H1 (cell line): ENCODE measurements around the gene NUMB. TPM values are rescaled to one million over a fixed set of nuclear protein-coding genes. Genes with fewer than 3 reads are reported as not detected.
A peak's percentile ranks its signal among the peaks of the same experiment; 100 is the strongest.

Experiments used
- CTCF ChIA-PET: fragments of 300-600 bp; sonication (Branson Sonifier 250); formaldehyde crosslinking; loops from one replicate; lab custom pipeline; 2021; ENCODE audit not compliant: partially characterized antibody; lab: Charles Lee
- POLR2A ChIA-PET: fragments of 300-600 bp; sonication (Branson Sonifier 250); formaldehyde crosslinking; loops from one replicate; lab custom pipeline; 2021; ENCODE audit warnings: inconsistent platforms; ENCODE audit not compliant: partially characterized antibody; lab: Charles Lee
- DNase-seq, 2 experiments: peaks; one replicate each; pipeline versions ENCODE4 v3.0.0 to v3.0.0-alpha.2; 2010 to 2022; ENCODE audit warnings: low spot score in 2 of 2, low read depth in 1 of 2, mixed read lengths in 1 of 2
- FAIRE-seq: peaks from 2 replicates; lab custom pipeline; 2011; peaks lifted over from hg19 to GRCh38; lab: Jason Lieb, UNC
- H2AFZ ChIP-seq: 2 replicates; pipeline ENCODE4 v1.8.1; 2012; ENCODE audit warnings: low read length, inconsistent platforms
- H2AK5ac ChIP-seq: 2 replicates; pipeline ENCODE4 v1.6.1; 2013; ENCODE audit warnings: low read depth, low read length
- H2BK120ac ChIP-seq: replicated peaks from 2 replicates; pipeline ENCODE3; 2013; ENCODE audit warnings: low read depth, low read length, inconsistent platforms
- H2BK12ac ChIP-seq: 2 replicates; pipeline ENCODE4 v1.6.1; 2013; ENCODE audit warnings: low read depth, low read length
- H2BK15ac ChIP-seq: 2 replicates; pipeline ENCODE4 v1.6.1; 2013; ENCODE audit warnings: low read length
- H2BK20ac ChIP-seq: 2 replicates; pipeline ENCODE4 v1.6.1; 2013; ENCODE audit warnings: low read length
- H2BK5ac ChIP-seq: 2 replicates; pipeline ENCODE4 v1.6.1; 2013; ENCODE audit warnings: low read depth, low read length
- H3K14ac ChIP-seq: 2 replicates; pipeline ENCODE4 v1.6.1; 2013; ENCODE audit warnings: inconsistent platforms; ENCODE audit not compliant: insufficient read length
- H3K18ac ChIP-seq: 2 replicates; pipeline ENCODE4 v1.6.1; 2013; ENCODE audit warnings: low read length; ENCODE audit errors: extremely low read depth
- H3K23ac ChIP-seq: 2 replicates; pipeline ENCODE4 v1.6.1; 2013; ENCODE audit warnings: inconsistent platforms; ENCODE audit not compliant: insufficient read length
- H3K23me2 ChIP-seq: 2 replicates; pipeline ENCODE4 v1.6.1; 2013; ENCODE audit warnings: low read depth, low read length
- H3K27ac ChIP-seq: 2 replicates; pipeline ENCODE4 v1.6.1; 2011; ENCODE audit warnings: low read depth, low read length, inconsistent platforms
- H3K27me3 ChIP-seq, 4 experiments: replicated peaks in 1 of 4; 1 replicate in 1 of 4; 2 replicates in 3 of 4; pipeline versions ENCODE4 v1.6.1 to v1.8.1; 2011 to 2013; ENCODE audit warnings: low read length in 3 of 4, mild to moderate bottlenecking in 3 of 4, inconsistent platforms in 2 of 4, mixed read lengths in 2 of 4, moderate library complexity in 1 of 4; ENCODE audit not compliant: control insufficient read depth in 3 of 4, insufficient read depth in 3 of 4; ENCODE audit errors: extremely low read depth in 1 of 4
- H3K36me3 ChIP-seq, 4 experiments: 2 replicates each; pipeline versions ENCODE4 v1.6.1 to v1.8.1; 2011 to 2013; ENCODE audit warnings: mild to moderate bottlenecking in 4 of 4, low read length in 3 of 4, moderate library complexity in 2 of 4, control low read depth in 1 of 4, inconsistent platforms in 1 of 4; ENCODE audit not compliant: insufficient read depth in 4 of 4, control insufficient read depth in 2 of 4
- H3K4ac ChIP-seq: replicated peaks from 2 replicates; pipeline ENCODE3; 2013; ENCODE audit warnings: low read length, low read depth, mixed read lengths, inconsistent platforms; ENCODE audit not compliant: insufficient read length
- H3K4me1 ChIP-seq, 4 experiments: replicated peaks in 1 of 4; 1 replicate in 1 of 4; 2 replicates in 3 of 4; pipeline versions ENCODE4 v1.6.1 to v1.8.1; 2011 to 2013; ENCODE audit warnings: low read length in 3 of 4, inconsistent platforms in 2 of 4, mixed read lengths in 1 of 4; ENCODE audit not compliant: insufficient read depth in 4 of 4, control insufficient read depth in 3 of 4
- H3K4me2 ChIP-seq, 2 experiments: 2 replicates each; pipeline versions ENCODE4 v1.6.1 to v1.8.1; 2011 to 2013; ENCODE audit warnings: low read depth in 2 of 2, low read length in 2 of 2, control low read depth in 1 of 2, inconsistent platforms in 1 of 2, mild to moderate bottlenecking in 1 of 2; ENCODE audit not compliant: insufficient read depth in 1 of 2
- H3K4me3 ChIP-seq, 4 experiments: fragments of 200-600, 300-600 bp in 1 of 4; sonication (generic), shearing (Covaris generic), sonication (Bioruptor Twin) in 1 of 4; 2 replicates each; pipeline versions ENCODE4 v1.5.1 to v1.8.1; 2011 to 2016; ENCODE audit warnings: low read length in 4 of 4, low read depth in 3 of 4, control low read depth in 2 of 4, inconsistent platforms in 2 of 4, mild to moderate bottlenecking in 2 of 4, mixed read lengths in 1 of 4, moderate library complexity in 1 of 4; ENCODE audit not compliant: insufficient read depth in 2 of 4; ENCODE audit errors: extremely low read depth in 1 of 4
- H3K56ac ChIP-seq: replicated peaks from 2 replicates; pipeline ENCODE3; 2013; ENCODE audit warnings: low read depth, mild to moderate bottlenecking, mixed read lengths, low read length, inconsistent platforms; ENCODE audit not compliant: insufficient read length
- H3K79me1 ChIP-seq: 2 replicates; pipeline ENCODE4 v1.6.1; 2013; ENCODE audit warnings: low read depth, low read length, control low read depth
- H3K79me2 ChIP-seq, 2 experiments: 2 replicates each; pipeline versions ENCODE4 v1.6.1 to v1.8.1; 2012 to 2013; ENCODE audit warnings: low read length in 2 of 2, mild to moderate bottlenecking in 2 of 2, inconsistent platforms in 1 of 2; ENCODE audit not compliant: insufficient read depth in 2 of 2, control insufficient read depth in 1 of 2
- H3K9ac ChIP-seq, 4 experiments: replicated peaks in 1 of 4; 1 replicate in 1 of 4; 2 replicates in 3 of 4; pipeline versions ENCODE4 v1.6.1 to v1.8.1; 2011 to 2013; ENCODE audit warnings: low read depth in 3 of 4, low read length in 3 of 4, control low read depth in 2 of 4, mild to moderate bottlenecking in 2 of 4, moderate library complexity in 2 of 4, inconsistent platforms in 1 of 4; ENCODE audit errors: extremely low read depth in 1 of 4
- H3K9me3 ChIP-seq, 2 experiments: 2 replicates each; pipeline versions ENCODE4 v1.6.1 to v1.8.1; 2012 to 2013; ENCODE audit warnings: mild to moderate bottlenecking in 2 of 2, moderate library complexity in 2 of 2, control low read depth in 1 of 2, inconsistent platforms in 1 of 2, low read depth in 1 of 2, low read length in 1 of 2, mixed read lengths in 1 of 2; ENCODE audit not compliant: insufficient read depth in 2 of 2
- H4K20me1 ChIP-seq, 2 experiments: replicated peaks in 1 of 2; 2 replicates each; pipeline versions ENCODE3 to v1.8.1; 2011 to 2013; ENCODE audit warnings: inconsistent platforms in 2 of 2, low read length in 2 of 2, mild to moderate bottlenecking in 1 of 2; ENCODE audit not compliant: insufficient read depth in 2 of 2, control insufficient read depth in 1 of 2
- H4K5ac ChIP-seq: 2 replicates; pipeline ENCODE4 v1.6.1; 2013; ENCODE audit warnings: low read length, low read depth, mixed read lengths, inconsistent platforms; ENCODE audit not compliant: insufficient read length
- H4K8ac ChIP-seq: 2 replicates; pipeline ENCODE4 v1.8.0; 2013; ENCODE audit warnings: mild to moderate bottlenecking, moderate library complexity, low read length, inconsistent platforms; ENCODE audit not compliant: insufficient read depth; ENCODE audit errors: extremely low read depth
- H4K91ac ChIP-seq: replicated peaks from 2 replicates; pipeline ENCODE3; 2013; ENCODE audit warnings: low read length, mixed read lengths, inconsistent platforms; ENCODE audit not compliant: insufficient read length
- CTCF ChIP-seq, 3 experiments: IDR thresholded peaks; 1 replicate in 2 of 3; 2 replicates in 1 of 3; pipeline versions ENCODE4 v1.5.1 to v1.6.1; 2011; ENCODE audit warnings: low read length in 3 of 3, mild to moderate bottlenecking in 3 of 3, inconsistent platforms in 2 of 3, low read depth in 1 of 3, moderate library complexity in 1 of 3; ENCODE audit not compliant: insufficient read depth in 1 of 3; ENCODE audit errors: control extremely low read depth in 1 of 3
- TEAD4 ChIP-seq: IDR thresholded peaks from 2 replicates; pipeline ENCODE4 v1.6.1; 2012; ENCODE audit warnings: low read depth, low read length, inconsistent platforms, mixed read lengths
- WGBS, 2 experiments: shearing (Covaris generic) in 1 of 2; methylation state at CpG; one replicate each; pipeline versions ENCODE4 v1.1.6 to v1.1.7; 2013 to 2015; ENCODE audit warnings: low lambda C conversion rate in 2 of 2, mixed read lengths in 2 of 2, inconsistent platforms in 1 of 2, low coverage in 1 of 2, missing lambda C conversion rate in 1 of 2; ENCODE audit not compliant: insufficient replicate concordance in 2 of 2, insufficient coverage in 1 of 2, insufficient read length in 1 of 2; ENCODE audit errors: extremely low coverage in 1 of 2, missing lambda C conversion rate in 1 of 2; 5-methylcytosine and 5-hydroxymethylcytosine counted together
- polyA plus RNA-seq, 7 experiments: library from polyadenylated mRNA; depleted of rRNA in 3 of 7; stranded (reverse) in 5 of 7; unstranded in 2 of 7; fragments of >200 nt in 5 of 7; fragments of 200-250 nt in 2 of 7; gene quantifications; 1 replicate in 5 of 7; 2 replicates in 1 of 7; 4 replicates in 1 of 7; pipeline versions ENCODE4 v1.2.1 to v1.2.3, GENCODE V29; 2011 to 2013; ENCODE audit warnings: missing spikeins in 2 of 7, mixed read lengths in 2 of 7
- total RNA-seq: library from RNA; stranded (reverse); fragmentation: NEBNext Ultra II Directional; extraction: Animal tissue kit (Norgen Biotek cat#: 25700); gene quantifications from 2 replicates; pipeline ENCODE4 v1.2.1, GENCODE V29; 2021

Gene NUMB
- total and polyA plus RNA-seq, 2 of the 8 experiments (the other 6 are each of a cell fraction or from before 2014, with no cell fraction given) = 54.3 to 78.1 TPM

DNA sequence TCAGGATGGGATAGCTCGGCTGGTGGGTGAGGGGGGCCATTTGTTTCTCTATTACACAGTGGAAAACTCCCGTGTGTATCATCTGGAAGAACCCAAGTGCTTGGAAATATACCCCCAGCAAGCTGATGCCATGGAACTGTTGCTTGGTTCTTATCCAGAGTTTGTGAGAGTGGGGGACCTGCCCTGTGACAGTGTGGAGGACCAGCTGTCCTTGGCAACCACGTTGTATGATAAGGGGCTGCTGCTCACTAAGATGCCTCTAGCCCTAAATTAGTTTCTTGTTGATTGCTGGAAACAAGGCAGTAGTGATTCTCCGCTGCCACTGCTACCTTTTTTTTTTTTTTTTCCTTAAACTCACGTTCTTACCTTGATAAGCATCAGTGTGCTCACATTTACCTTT is 34.3 kb upstream of the NUMB start:
- Histone ChIP-seq H3K18ac (no peak overlapping the region; the same call in 1 of the 2 replicates), H2BK5ac (no peak overlapping the region), H3K27me3 (peaks cover 0 to 4% (median 0%) of the 10 kb centered on the region in 4 experiments; a peak in 1 of 7 replicates), H3K56ac (no peak overlapping the region), H4K8ac (no peak overlapping the region), H3K36me3 (peaks cover 0 to 18% (median 1%) of the 10 kb centered on the region in 4 experiments; a peak in 2 of 8 replicates), H3K14ac (no peak overlapping the region), H3K9me3 (no peaks in the 10 kb centered on the region), H3K9ac (no peak overlapping the region; a peak in 1 of 7 replicates), H3K4me3 (peak overlapping the region in 3 of 4 experiments; percentile 19 to 70 (median 45); a peak in 4 of 8 replicates), H2BK120ac (no peak overlapping the region), H2BK20ac (no peak overlapping the region), H2AK5ac (no peak overlapping the region), H2BK12ac (no peak overlapping the region), H4K5ac (no peak overlapping the region), H3K4me1 (peaks cover 6 to 15% (median 9%) of the 10 kb centered on the region in 4 experiments; a peak in 6 of 7 replicates), H3K4me2 (peak overlapping the region; percentile 85 to 96), H3K23me2 (peaks cover 11% of the 10 kb centered on the region), H2AFZ (no peak overlapping the region), H3K23ac (no peak overlapping the region), H4K20me1 (peaks cover 2 to 15% of the 10 kb centered on the region in 2 experiments), H3K79me2 (peaks cover 0 to 27% of the 10 kb centered on the region in 2 experiments; a peak in 2 of 4 replicates), H3K4ac (no peak overlapping the region), H2BK15ac (no peak overlapping the region), H3K79me1 (peaks cover 8% of the 10 kb centered on the region), H4K91ac (no peak overlapping the region), H3K27ac (no peak overlapping the region)
- WGBS, 2 experiments = 74% methylated on average over 5 of the region's 5 CpGs; no CpG with 5 or more reads in 1 of the 2 experiments
- ChIA-PET CTCF (no interaction called here), POLR2A (interaction anchor here (0.9 kb wide), 1 partner anchor 25 kb away, joined by 3 read pairs; no protein-coding TSS in a partner anchor)
- DNase-seq = no peak
- FAIRE-seq = no peak
- TF ChIP-seq CTCF (IDR thresholded peaks at IDR 0.05; ENCODE audit: control extremely low read depth in 1 of 3, insufficient read depth in 1 of 3, low read depth in 1 of 3, low read length in 3 of 3) (no peak), TEAD4 (no peak)
